NCI-H748 treated with DMSO at 0.1 percent for 48 hours (cell line): ENCODE measurements around the gene LRP2BP.
A peak's percentile ranks its signal among the peaks of the same experiment; 100 is the strongest.
"Not testable (repeated sequence)": the region's sequence is repeated elsewhere in the genome, so short reads cannot be mapped to it uniquely, and the experiment has no call there.

Experiments
- DNase-seq: peaks from one replicate; lab custom pipeline; 2025; lab: John Stamatoyannopoulos, UW

Gene LRP2BP

DNA sequence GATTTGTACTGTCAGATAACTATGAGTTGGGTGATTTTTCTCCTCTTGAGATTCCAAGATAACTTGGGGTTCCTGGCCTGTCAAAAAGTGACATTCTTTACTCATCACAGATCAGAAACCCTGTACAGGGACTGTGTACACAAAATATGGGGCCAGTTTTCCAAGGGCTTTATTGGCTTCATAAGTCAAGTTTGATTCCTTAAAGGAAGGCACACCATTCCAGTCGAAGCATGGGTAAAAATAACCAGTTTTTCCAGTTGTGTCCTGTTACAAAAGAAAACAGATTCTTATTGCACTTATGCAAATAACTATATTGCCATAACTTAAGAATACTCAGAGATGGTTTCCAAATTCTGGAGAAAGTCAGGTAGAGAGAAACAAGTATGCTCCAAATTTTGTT, 70.0 kb downstream of the LRP2BP start:
- not testable (repeated sequence) for DNase-seq

DNA sequence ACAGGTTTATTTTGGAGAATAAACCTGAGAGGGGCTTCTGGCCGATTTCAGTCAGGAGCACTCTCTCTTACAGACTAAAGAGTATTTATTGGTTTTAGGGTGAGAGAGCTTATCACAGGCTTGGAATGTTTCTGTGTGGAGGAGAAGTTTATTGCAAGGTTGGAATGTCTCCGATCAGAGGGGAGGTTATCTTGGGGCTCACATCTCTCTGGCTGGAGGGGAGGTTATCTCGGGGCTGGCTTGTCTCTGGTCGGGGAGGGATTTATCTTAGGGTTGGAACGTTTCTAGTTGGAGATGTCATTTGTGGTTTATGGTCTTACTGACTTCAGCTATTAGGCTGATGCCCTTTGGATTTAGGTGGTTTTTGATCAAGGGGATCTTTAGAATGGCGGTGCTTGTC, 71.4 kb downstream of the LRP2BP start:
- not testable (repeated sequence) for DNase-seq

DNA sequence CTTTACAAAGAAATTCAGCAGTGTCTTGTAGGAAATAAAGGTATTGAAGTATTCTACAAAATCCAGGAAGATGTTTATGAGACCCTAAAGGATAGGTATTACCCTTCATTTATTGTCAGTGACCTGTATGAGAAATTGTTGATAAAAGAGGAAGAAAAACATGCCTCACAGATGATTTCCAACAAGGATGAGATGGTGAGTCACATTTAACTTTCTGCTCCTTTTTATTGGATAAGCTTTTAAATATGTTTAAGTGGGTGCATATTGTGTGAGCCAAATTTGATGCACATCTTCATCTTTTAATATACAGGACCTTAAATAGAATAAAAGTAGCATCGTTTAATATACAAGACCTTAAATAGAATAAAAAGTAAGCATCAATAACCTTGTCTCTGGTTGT, 72.1 kb downstream of the LRP2BP start:
- DNase-seq, result no peak

DNA sequence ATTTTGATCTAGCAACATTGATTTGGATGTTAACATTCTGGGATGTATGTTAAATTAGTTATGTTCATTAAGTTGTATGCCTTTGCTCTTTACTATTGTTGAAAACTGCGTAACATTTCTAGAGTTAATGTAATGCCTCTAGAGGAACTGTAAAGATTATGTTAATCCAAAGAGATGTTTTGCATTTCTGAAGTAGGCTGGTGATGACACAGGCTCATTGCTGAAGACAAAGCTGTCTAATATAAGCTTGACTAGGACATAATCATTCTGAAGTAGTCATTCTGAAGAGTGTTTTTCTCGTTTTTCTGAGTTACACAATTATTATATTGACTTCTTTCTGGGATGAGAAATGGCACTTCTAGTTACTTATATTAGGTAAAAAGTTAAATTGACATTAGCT, 72.9 kb downstream of the LRP2BP start:
- no peak for DNase-seq

DNA sequence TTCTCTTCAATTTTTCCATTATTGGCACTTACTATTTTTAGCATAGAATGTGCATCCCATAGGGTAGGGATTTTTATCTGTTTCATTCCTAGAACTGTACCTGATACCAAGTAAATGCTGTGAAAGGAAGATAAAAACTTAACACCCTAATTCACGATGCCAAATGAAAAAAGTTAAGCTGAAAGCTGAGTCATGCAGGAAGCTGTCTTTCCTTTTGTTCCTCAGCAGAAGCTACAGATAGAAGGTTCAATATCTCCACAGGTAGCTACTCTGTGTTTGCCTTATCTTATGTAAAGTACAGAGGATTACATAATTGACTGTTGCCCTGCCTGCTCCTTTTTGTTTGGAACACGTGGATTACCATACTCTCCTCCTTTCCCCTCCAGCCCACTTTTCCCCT, 77.0 kb downstream of the LRP2BP start:
- DNase-seq, result peak; percentile 58

DNA sequence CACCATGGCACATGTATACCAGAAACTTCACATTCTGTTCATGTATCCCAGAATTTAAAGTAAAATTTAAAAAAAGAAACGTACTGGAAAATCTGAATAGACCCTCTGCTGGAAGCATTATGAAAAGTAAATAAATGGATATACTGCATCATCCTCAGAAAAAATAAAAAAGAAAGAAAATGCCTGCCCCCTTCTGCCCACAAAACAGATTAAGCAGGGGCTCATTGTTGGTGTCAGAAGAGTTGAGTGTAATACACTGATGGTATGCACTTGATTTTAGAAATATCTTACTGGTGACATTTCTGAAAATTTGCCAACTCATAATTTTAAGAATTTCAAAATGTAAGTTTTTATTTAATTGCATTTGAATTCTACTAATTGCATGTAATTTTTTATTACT, 77.8 kb downstream of the LRP2BP start:
- DNase-seq, result no peak

DNA sequence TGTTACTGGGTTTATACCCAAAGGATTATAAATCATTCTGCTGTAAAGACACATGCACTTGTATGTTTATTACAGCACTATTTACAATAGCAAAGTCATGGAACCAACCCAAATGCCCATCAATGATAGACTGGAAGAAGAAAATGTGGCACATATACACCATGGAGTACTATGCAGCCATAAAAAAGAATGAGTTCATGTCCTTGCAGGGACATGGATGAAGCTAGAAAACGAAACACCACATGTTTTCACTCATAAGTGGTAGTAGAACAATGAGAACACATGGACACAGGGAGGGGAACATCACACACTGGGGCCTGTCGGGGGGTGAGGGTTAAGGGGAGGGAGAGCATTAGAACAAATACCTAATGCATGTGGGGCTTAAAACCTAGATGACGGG, 78.3 kb downstream of the LRP2BP start:
- not testable (repeated sequence) for DNase-seq
